HG03159 (cell line): Measurements from ENCODE around the gene RBM12.
"Not testable (repeated sequence)": the region's sequence is repeated elsewhere in the genome, so short reads cannot be mapped to it uniquely, and the experiment has no call there.

Experiments used
- ATAC-seq: cut with Tn5 transposase; IDR thresholded peaks from one replicate; pipeline ENCODE4 v1.9.1; 2021; ENCODE audit warnings: mild to moderate bottlenecking, moderate library complexity; ENCODE audit not compliant: unreplicated experiment

RBM12 gene, protein sequence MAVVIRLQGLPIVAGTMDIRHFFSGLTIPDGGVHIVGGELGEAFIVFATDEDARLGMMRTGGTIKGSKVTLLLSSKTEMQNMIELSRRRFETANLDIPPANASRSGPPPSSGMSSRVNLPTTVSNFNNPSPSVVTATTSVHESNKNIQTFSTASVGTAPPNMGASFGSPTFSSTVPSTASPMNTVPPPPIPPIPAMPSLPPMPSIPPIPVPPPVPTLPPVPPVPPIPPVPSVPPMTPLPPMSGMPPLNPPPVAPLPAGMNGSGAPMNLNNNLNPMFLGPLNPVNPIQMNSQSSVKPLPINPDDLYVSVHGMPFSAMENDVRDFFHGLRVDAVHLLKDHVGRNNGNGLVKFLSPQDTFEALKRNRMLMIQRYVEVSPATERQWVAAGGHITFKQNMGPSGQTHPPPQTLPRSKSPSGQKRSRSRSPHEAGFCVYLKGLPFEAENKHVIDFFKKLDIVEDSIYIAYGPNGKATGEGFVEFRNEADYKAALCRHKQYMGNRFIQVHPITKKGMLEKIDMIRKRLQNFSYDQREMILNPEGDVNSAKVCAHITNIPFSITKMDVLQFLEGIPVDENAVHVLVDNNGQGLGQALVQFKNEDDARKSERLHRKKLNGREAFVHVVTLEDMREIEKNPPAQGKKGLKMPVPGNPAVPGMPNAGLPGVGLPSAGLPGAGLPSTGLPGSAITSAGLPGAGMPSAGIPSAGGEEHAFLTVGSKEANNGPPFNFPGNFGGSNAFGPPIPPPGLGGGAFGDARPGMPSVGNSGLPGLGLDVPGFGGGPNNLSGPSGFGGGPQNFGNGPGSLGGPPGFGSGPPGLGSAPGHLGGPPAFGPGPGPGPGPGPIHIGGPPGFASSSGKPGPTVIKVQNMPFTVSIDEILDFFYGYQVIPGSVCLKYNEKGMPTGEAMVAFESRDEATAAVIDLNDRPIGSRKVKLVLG

DNA sequence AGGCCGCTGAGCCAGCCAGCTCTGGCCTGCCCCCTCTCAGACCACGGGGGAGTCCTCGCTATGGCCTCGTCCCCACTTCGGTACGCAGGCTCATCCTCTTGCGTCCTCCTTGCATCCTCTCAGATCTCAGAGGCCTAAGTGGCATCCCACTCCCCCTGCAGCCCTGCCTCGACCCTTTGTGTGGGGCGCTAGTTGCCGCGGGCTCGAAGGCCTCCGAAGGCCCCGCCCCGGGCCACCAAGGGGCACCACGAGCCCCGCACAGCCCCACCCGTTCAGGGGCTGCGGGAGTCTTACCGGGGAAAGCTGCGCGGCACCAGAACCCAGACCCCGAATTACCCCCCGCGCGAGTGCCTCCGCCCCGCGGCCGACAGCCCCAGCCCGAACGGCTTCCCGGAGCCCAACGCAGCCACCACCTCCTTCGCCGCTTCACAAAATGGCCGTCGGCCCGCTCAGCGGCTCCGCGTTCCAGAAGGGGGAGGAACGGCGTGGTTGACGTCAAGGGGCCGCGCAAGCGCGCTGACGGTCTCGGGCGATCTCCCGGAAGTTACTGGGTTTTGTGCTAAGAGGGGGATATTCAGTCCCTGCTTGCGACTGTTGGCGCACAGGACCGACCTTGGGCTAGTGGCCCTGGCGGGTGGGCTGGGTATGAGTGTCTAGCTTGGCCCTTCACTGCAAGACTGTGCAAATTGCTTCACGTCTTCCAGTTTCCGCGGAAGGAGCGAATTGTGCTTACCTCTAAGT is at the start of gene RBM12, which contains the start of gene CPNE1:
Gene RBM12 (minus strand): TSS at position 435 of the 741 bp plus-strand sequence. CDS start 9,578 bp downstream, outside the sequence.
Gene CPNE1 (minus strand): TSS at position 435 of the 741 bp plus-strand sequence. CDS start 31,977 bp downstream, outside the sequence.
- peak; percentile 78 for ATAC-seq

DNA sequence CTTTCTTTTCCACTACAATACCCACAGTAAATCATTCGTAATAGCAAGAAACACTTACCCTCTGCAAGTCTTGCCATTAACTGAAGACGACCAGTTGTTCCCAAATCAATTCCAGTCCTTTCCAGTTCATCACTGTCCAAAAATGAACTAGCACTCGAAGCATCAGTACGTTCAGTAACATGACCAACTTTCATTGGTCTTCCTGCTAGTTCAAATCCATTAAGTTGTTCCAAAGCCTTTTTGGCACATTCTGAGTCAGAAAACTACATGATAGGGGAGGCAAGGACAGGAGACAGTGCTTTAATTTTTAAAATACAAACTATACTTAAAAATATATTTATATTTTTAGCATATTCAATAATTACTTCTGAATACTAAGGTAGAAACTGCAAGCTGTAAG is 49.4 kb upstream of the RBM12 start:
- ATAC-seq = no peak

DNA sequence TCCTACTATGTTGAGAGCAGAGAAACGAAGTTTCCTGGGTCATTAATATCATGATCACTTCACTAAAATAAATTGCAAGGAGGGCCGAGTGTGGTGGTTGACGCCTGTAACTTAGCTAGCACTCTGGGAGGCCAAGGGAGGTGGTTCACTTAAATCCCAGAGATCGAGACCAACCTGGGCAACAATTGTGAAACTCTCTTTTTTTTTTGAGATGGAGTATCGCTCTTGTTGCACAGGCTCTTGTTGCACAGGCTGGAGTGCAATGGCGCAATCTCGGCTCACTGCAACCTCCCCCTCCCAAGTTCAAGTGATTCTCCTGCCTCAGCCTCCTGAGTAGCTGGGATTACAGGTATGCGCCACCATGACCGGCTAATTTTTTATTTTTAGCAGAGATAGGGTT is 48.4 kb upstream of the RBM12 start:
- not testable (repeated sequence) for ATAC-seq

DNA sequence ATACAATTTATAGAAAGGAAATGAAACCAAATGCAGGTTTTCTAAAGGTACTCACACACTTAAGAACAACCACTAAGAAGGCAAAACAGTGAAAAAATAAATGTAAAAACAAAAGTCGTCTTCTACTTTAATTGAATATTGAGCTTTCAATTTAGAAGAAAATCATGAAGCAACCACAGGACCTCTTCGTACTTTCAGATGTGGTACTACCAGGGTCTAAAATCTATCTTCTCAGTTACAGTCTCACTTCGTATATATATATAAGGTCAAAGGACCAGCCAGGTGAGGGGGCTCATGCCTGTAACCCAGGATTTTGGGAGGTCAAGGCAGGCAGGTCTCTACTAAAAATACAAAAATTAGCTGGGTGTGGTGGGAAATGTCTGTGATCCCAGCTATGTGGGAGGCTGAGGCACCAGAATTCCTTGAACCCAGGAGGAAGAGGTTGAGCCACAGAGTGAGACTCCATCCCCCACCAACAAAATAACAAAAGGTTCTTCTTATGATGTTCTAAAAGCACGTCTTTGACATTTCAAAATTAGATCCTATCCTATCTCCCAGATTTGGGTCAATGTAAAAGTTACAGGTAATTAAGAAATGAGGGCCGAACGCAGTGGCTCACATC is 47.0 kb upstream of the RBM12 start:
- ATAC-seq = no peak

DNA sequence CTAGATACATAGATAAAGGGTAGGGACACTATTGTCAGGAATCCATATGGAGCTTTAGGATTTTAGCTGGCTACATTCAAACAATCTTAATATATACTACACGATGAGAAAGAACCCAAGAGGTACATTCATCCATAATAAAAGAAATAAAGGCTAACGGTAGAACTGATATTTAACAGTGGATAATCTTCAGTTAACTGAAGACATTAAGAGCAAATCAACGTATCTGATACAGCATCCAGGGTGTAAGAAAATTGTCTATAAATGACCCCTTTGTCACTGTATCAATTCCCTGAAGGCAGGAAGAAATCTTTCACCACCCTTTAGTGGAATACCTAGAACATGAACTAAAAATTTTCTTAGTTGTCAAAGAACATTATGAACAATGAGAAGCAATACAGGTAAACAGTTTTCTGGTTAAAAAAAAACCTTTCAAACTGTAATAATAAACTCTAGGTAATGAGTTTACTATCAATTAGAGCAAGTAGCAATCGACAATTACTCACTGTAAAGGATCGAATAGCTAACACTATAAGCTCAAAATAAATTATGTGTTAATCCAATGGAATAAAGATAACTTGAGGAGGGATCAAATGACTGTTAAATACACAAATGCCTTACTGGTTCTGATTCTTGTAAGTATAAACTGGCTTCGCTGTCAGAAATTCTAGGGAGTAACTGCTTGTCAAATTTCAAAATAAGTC is 46.3 kb upstream of the RBM12 start:
- no peak for ATAC-seq

DNA sequence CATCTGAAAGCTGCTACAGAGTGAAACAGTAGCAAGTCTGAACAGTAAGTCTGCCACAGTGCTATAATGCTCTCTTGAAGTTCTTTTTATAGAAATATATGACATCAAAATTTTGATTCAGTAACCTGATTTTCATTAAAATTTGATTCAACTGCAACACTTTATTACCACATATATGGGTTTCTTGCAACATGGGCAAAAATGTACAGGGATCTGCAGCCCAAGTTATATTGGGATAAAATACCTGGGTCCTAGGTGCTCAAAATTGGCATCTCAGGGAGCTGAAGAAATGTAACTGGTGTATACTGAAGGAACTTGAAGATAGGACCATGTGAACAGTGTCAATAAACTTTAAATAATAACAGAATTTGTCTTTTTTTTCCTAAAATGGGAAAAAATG is 45.3 kb upstream of the RBM12 start:
- no peak for ATAC-seq

DNA sequence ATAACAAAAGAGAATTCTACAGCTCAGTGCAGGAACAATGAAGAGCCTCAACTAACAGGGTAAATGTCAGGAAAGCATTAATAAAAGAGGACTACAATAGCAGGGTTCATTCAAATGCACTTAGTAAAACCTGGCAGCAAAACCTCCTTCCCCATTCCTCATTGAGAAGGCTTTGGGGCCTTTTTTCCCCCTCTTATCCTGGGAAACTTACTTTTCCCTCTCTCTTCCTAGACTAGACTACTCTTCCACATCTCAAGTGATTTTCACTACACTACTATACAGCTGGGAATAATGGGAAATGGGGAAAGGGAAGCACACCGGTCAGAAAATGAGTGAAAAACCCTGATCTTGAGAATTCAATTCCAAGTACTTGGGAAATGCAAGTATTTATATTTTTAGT is 44.6 kb upstream of the RBM12 start:
- ATAC-seq = no peak

DNA sequence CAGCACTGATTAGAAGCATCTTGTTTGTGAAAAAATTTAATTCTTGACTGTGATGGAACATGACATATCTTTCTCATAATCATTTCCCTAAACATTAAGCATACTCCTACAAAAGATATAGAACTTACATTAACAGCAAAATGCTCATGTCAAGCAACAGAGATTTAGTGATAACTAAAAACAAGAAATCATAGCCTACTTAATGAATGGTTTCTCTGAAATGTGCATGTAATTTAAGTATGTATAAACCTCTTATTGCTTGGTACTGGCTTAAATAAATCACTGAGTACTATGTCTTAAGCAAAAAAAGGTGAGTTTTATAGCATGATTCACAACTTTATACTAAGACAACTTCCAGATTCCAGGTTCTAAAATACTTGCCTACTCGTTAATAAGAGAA is 43.8 kb upstream of the RBM12 start:
- ATAC-seq = no peak

DNA sequence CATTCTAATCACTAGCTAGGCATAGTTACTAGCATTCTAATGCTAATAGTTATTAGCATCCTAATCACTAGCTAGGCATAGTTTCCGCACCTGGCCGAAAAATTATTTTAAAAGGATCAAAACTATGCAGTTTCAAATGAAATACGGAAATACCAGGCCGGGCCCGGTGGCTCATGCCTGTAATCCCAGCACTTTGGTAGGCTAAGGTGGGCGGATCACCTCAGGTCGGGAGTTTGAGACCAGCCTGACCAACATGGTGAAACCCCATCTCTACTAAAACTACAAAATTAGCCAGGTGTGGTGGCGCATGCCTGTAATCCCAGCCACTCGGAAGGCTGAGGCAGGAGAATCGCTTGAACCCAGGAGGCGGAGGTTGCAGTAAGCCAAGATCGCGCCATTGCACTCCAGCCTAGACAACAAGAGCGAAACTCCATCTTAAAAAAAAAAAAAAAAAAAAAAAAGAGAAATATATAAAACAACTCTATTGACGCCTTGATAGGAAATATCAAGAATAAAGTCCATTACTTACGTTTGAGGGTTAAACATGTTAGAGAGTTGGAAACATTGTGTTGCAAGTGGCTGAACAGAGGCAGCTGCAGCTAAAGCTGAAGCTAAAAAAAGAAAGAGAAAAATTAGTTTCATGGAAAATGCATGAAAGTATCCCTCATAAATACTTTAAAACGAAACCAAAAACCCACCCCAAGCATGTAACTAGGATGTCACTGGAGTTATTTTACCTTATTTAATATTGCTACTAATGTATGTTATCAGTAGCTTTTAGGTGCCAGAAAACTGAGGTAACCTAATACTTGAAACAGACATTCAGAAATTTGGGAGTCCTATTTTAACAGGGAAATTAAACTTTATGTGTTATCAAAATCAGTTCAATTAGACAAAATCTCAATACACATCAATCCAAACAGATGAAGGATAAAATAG is 42.2 kb upstream of the RBM12 start:
- ATAC-seq = not testable (repeated sequence)

DNA sequence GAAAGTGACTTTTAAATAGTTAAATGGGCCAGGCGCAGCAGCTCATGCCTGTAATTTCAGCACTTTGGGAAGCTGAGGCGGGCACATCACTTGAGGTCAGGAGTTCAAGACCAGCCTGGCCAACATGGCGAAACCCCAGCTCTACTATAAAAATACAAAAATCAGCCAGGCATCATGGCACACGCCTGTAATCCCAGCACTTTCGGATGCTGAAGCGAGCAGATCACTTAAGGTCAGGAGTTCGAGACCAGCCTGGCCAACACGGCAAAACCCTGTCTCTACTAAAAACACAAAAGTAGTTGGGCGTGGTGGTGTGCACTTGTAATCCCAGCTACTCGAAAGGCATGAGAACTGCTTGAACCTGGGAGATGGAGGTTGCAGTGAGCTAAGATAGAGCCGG is 41.2 kb upstream of the RBM12 start:
- ATAC-seq = not testable (repeated sequence)

DNA sequence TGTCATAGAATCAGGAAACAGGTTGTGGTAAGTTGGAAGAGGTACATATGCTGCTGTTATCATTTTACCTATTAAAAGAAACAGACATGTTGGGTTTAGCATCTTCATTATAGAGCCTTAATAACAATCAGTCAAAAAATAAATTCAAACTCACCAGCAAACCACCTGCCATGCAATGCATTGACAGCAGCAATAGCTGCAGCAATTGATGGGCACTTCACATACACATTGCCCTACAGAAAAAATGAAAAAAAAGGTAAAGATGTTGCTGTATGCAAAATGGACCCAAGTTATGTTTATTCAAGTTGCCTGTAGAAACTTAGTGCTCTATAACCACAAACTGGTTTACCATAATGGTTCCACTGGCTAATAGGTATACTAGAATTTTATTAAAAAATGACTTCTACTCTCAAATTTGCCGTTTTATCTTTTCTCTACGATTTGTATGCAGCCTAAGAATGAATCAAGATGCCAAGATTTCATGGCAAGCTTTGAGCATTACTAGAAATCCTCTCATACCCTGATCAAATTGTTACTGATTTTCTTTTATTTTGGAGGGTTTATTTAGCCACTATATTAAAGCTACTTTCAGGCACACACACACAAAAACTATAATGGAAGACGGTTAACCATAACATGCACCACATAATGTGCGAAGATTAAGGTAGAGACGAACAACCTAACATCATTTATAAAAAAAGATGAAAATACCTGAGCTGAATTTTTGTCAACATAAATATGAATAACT is 40.0 kb upstream of the RBM12 start:
- no peak for ATAC-seq

DNA sequence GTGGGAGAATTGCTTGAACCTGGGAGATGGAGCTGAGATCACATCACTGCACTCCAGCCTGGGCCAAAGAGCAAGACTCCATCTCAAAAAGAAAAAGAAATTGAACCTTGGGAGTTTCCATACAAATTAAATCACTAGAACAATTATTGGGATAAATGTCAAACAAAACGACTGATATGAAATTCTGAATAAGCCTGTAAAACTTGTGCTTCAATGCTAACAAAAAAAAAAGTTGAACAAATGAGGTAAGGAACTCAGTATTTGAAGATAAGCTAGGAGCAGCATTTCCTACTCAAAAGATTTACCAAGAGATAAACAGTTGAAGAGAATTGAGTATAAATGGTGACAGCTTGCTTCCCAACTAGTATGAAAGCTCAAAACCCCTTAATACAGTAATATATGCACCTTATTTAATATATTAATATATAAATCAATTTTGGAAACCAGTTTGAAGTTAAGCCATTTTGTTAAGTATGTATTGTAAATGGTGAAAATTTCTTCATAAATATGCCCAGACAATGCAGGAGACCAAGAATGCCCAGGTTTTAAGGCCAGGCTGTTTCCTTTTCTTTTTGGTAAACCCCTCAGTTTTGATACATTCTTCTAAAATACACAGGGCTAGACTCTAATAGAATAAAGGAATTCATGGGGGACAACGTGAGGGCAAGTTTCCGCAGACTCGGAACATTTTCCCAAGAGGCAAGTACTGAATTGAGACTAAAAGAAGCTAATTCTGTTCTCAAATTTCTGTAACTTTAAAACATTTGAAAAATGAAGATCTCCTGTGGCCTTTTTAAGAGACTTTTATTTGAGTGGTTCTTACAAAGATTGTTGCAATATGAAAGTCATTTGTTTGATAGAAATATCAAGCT is 38.4 kb upstream of the RBM12 start:
- ATAC-seq = no peak

DNA sequence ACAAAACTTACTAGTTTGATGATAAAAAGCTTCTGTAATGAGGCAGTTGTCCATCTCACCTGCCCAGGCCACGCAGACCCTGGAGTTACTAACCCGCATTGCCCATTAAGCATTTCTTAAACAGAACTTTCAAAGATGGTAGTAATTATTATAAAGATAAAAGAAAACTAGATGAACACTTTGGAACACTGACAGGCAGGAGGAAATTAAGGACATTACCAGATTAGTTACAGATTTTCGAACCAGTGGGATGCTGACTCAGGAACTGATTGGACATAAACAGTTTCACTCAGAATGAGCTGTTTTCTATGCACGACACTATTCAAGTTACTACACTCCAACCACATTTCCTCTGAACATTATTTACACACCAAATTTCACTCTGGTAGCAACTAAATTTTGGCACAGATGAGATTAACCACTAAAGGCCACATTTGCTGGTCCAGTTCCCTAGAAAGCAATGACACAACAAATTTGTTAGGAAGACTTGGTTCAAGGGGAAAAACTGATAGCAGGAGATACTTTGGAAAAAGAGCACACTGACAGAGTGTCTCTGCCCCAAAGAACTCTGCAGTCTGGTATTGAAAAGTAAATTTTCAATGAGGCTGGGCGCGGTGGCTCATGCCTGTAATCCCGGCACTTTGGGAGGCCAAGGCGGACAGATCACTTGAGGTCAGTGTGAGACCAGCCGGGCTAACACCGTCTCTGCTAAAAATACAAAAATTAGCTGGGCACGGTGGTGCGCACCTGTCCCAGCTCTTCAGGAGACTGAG is 37.5 kb upstream of the RBM12 start:
- no peak for ATAC-seq

DNA sequence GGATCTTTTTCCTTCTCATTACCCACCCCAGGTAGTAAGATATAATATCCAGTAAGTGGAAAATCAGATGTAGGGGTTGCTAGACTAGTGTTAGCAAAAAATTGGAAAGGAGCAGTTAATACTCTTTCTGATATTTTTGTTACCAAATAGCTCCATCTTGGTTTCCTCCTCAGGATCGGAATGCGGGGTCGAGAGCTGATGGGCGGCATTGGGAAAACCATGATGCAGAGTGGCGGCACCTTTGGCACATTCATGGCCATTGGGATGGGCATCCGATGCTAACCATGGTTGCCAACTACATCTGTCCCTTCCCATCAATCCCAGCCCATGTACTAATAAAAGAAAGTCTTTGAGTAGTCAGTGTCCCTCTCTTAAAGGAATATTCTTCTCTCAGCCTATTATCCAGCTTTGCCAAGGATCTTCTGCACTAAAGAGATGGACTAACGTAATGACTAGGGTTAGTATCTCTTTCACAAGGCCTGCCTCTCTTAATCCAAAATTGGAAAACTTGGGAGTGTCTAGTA is 36.0 kb upstream of the RBM12 start:
- no peak for ATAC-seq

DNA sequence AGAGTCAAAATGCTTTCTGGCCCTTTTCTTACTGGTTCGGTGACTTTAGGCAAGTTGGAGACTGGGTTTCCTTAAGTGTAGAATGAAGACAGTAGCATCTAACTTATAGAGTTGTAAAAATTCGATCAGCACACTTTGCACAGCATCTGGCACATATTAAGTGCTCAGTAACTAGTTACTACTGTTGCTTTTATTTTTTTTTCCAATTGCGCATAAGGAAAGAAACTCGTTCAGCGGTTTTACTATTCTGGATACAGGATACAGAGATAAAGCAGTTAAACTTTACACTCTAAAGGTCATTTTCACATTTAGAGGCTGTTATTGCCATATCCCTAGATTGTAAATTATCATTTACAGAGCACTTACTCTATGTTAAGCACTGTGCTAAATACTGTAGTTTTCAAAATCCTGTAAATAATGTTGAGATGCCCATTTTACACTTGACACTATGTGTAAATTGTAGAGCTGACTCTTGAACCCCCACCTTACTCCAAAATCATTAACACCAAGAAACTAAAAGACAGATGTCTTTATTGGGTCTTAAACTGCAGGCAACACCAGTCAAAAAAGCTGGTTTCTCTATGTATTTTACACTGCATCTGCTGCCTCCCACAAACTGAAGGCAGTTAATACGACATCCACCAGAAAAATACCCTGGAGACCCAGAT is 35.4 kb upstream of the RBM12 start:
- ATAC-seq = no peak
